ENCODE measurements around the gene TBC1D8.

- TF ChIP-seq REST (IDR thresholded peaks at IDR 0.05; ENCODE audit: unreplicated experiment) (no peak), POLR2AphosphoS5 (IDR thresholded peaks at IDR 0.05; ENCODE audit: low read depth) (no peak), CTCF (conservative IDR thresholded peaks at IDR 0.05; ENCODE audit: low read depth in 2 of 2) (no peak), ETS1 (IDR thresholded peaks at IDR 0.05) (no peak), EZH2phosphoT487 (IDR thresholded peaks at IDR 0.05; ENCODE audit: unreplicated experiment) (no peak), CREB1 (CRISPR knock-in tag; IDR thresholded peaks at IDR 0.05; ENCODE audit: low read depth) (no peak), EZH2 (IDR thresholded peaks at IDR 0.05; ENCODE audit: low read depth, unreplicated experiment) (no peak), STAT1 (IDR thresholded peaks at IDR 0.05; ENCODE audit: unreplicated experiment) (no peak), JUNB (IDR thresholded peaks at IDR 0.05; ENCODE audit: unreplicated experiment) (no peak)
Measured at GRCh38 chr2:101014264-101014857, 136.8 kb downstream of the TBC1D8 start.

Measured in GM23338 (cell line).